NCI-H345 treated with DMSO at 0.1 percent for 48 hours (cell line): ENCODE measurements around the gene NR2C2AP.
"Not testable (repeated sequence)": the region's sequence is repeated elsewhere in the genome, so short reads cannot be mapped to it uniquely, and the experiment has no call there.

Experiments used
- DNase-seq: peaks from one replicate; lab custom pipeline; 2025; ENCODE audit not compliant: unreplicated experiment; lab: John Stamatoyannopoulos, UW

NR2C2AP gene, protein sequence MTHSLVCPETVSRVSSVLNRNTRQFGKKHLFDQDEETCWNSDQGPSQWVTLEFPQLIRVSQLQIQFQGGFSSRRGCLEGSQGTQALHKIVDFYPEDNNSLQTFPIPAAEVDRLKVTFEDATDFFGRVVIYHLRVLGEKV

DNA sequence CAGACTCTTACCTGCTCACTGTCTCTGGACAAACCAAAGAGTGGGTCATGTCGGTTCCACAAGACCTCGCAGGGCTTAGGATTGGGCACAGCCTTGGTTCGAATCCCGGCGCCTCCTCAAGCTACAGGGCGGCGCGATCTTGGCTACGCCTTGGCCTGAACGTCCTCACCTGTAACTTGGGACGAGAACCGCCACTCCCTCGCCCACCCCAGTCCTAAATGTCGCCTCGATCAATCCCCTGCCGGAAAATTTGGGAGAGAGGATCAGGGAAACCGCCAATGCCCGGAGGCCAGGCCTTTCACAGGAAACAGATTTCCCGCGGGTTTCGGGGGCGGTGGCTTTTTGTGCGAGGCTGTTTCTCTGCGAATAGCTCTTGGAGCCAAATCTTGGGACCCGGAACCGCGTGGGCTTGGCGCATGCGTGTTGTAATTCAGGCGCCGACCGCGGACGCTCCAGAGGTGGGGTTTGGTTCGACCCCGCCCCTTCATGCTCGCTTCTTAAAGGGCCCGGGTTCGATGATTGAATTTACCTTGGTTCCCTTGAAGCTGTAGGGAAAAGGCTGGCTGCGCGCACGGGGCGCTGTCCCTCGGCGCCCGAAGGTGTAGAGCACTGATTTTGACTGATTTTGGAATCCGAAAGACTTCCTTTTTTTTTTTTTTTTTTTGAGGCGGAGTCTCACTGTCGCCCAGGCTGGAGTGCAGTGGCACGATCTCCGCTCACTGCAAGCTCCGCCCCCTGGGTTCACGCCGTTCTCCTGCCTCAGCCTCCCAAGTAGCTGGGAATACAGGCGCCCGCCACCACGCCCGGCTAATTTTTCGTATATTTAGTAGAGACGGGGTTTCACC is at the start of gene NR2C2AP:
Gene NR2C2AP, minus strand, starts transcription at position 403 of the 845 bp plus-strand sequence. Its CDS starts 354 bp downstream, at position 49.
- peak; percentile 74 for DNase-seq

GRCh38 chr19:19250196-19250801 is 47.1 kb upstream of the NR2C2AP start:
- no peak for DNase-seq

- no peak for DNase-seq
Observed at GRCh38 chr19:19240476-19240875, 37.3 kb upstream of the NR2C2AP start.

- no peak for DNase-seq
Observed at GRCh38 chr19:19239675-19240074, 36.5 kb upstream of the NR2C2AP start.

DNA sequence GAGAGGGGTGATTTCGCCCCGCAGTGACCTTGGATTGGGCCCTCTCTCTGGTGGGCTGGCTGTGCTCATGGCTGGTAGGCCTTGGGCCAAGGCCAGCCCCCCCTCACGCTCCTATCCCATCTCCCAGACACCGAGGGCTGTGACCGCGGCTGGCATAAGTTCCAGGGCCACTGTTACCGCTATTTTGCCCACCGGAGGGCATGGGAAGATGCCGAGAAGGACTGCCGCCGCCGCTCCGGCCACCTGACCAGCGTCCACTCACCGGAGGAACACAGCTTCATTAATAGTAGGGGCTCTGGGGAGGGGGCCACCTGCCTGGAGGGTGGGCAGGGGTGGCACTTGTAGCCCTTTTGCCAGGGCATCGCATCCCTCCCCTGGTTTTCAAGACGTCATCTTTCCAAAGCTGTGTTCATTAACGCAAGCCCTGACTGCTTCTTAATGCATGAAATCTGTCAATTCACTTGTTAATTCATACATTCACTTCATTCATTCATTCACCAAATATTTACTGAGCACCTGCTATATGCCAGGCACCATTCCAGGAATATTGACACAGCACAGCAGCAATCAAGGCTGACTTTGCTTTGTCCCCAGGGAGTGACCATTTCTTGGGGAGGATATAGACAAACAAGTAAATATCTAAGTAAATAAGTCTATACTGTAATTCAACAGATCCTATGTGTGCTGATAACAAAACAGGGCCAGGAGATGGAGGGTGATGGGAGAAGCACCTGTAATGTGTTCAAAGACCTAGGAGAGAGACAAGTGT is 35.1 kb upstream of the NR2C2AP start:
- DNase-seq: no peak

DNA sequence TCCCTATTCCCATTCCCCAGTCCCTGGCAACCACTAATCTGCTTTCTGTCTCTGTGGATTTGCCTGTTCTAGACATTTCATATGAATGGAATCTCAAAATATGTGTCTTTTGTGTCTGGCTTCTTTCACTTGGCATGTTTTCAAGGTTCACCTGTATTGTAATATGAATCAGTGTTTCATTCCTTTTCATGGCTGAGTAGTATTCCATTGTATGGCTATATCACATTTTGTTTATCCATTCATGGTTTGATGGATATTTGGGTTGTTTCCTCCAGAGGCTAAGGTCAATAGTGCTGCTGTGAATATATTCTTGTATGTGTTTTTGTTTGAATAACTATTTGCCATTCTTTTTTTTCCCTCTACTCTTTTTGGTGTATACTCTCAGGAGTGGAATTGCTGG is 33.0 kb upstream of the NR2C2AP start:
- DNase-seq: no peak

DNA sequence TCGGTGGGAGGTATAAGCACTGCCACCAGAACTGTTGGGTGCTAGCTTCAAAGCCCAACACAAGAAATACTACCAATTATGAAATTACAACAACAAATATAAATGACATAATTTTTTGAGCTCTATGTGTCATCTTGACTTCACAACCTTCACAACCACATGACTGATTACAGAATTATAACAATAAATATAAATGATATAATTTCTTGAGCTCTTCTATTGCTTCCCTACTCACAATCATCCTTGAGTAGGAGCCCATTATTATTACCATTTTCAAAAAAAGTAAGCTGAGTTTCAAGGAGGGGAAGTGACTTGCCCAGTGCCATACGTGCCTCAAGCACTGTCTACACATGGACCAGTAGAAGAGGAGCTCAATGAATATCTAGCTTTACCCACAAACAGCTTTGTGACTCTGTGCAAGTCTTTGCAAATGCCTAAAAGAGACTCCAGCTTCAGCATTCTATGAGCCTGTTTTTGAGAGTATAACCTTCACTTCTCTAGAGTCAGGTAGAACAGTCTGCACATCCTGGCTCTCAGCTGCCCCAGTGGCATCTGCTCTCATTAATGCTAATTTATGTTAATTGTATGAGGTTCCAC is 31.1 kb upstream of the NR2C2AP start:
- DNase-seq: no peak

- DNase-seq: no peak
Observed at GRCh38 chr19:19232261-19232721, 29.1 kb upstream of the NR2C2AP start.

DNA sequence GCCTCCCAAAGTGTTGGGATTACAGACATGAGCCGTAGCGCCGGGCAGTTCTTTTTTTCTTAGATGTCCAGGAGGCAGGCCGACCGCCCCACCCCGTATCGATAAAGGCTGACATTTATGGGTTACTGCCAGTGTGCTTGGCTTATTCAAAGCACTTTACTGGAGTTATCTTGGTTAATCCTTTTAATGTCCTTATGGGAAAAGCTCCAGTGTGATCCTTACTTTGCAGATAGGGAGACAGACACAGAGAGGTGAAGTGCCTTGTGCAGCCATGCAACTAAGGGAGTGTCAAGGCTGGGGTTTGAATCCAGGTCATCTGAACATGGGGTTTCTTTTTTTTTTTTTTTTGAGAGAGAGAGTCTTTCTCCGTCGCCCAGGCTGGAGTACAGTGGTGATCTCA is 27.8 kb upstream of the NR2C2AP start:
- DNase-seq: no peak

DNA sequence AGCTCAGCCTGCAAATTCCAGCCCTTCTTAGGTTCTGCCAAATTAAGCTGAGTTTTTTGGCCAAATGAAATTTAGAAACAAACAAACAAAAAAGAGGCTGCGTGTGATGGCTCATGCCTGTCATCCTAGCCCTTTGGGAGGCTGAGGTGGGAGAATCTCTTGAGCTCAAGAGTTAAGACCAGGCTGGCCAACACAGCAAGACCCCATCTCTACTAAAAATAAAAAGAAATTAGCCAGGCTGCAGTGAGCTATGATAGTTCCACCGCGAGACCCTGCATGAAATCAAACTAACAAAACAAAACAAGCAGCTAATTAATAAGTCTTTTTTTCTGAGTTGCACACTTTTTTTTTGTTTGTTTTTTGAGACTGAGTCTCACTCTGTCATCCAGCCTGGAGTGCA is 26.5 kb upstream of the NR2C2AP start:
- DNase-seq: no peak

GRCh38 chr19:19227217-19227616 is 24.0 kb upstream of the NR2C2AP start:
- no peak for DNase-seq

- no peak for DNase-seq
Observed at GRCh38 chr19:19226663-19227062, 23.4 kb upstream of the NR2C2AP start.

- no peak for DNase-seq
Observed at GRCh38 chr19:19226204-19226603, 23.0 kb upstream of the NR2C2AP start.

- DNase-seq: peak; percentile 14
Observed at GRCh38 chr19:19224852-19225494, 21.8 kb upstream of the NR2C2AP start.

DNA sequence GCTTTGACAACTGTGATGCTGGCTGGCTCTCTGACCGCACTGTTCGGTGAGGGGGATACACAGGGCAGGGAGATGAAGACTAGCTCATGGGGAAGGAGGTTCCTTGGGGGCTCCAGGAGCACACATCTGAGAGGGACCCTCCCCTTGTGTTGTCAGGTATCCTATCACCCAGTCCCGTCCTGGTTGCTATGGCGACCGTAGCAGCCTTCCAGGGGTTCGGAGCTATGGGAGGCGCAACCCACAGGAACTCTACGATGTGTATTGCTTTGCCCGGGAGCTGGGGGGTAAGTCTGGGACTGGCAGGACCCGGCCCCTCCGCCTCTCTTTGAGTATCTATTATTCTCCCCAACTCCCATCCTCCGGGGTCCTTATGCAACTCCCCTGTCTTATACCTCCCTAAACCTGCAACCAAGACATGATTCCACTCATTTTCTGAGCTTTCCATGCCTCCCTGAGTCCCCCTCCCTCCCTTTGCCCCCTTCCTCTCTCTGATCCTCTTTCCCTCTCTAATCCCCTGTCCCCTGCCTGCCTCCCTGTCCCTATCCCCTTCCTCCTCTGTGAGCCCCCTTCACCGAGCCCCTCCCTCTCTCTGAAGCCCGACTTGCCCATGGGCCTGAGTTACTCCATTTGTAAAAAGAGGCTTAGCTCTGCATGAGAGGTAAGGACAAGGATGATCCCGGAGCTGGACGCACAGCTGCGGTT is 21.1 kb upstream of the NR2C2AP start:
- no peak for DNase-seq

DNA sequence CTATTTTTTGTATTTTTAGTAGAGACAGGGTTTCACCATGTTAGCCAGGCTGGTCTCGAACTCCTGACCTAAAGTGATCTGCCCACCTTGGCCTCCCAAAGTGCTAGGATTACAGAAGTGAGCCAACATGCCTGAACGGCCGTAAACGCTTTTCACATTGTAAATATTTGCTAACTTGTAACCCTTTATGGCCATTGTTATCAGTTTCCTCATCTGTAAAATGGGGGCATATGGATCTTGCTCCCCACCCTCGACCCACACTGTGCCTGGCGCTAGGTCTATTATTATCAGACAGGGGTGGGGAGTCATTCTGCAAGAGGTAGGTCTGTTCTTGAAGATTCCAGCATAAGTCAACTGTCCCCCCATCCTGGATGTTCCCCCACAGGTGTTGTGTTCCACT is 20.4 kb upstream of the NR2C2AP start:
- DNase-seq: no peak

DNA sequence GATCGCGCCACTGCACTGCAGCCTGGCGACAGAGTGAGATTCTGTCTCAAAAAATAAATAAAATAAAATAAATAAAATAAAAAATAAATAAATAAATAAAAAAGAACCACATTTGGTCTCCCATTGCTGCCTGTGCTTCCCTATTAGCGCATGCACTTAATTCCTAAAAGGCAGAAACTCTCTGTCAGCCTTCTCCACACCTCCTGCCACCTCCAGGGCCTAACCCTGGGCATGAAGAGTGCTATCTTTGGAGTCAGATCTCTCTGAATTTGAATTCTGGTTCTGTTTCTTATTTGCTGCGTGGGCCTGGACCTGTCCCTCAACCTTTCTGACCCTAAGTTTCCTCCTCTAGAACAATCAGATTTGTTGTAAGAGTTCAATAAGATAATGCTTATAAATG is 19.8 kb upstream of the NR2C2AP start:
- no peak for DNase-seq

DNA sequence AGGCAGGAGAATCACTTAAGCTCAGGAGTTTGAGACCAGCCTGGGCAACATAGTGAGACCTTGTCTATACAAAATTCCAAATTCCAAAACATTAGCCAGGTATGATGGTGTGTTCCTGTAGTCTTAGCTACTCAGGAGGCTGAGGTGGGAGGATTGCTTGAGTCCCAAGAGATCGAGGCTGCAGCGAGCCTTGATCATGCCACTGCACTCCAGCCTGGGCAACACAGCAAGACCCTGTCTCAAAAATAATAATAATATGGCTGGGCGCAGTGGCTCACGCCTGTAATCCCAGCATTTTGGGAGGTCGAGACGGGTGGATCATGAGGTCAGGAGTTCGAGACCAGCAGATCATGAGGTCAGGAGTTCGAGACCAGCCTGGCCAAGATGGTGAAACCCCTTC is 17.8 kb upstream of the NR2C2AP start:
- not testable (repeated sequence) for DNase-seq

DNA sequence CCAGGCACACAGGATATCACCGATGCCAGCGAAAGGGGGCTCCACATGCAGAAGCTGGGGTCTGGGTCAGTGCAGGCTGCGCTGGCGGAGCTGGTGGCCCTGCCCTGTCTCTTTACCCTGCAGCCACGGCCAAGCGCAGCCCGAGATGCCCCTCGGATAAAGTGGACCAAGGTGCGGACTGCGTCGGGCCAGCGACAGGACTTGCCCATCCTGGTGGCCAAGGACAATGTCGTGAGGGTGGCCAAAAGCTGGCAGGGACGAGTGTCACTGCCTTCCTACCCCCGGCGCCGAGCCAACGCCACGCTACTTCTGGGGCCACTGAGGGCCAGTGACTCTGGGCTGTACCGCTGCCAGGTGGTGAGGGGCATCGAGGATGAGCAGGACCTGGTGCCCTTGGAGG is 15.7 kb upstream of the NR2C2AP start:
- DNase-seq: no peak

- peak; percentile 3 for DNase-seq
Observed at GRCh38 chr19:19217099-19217498, 13.9 kb upstream of the NR2C2AP start.
